HG02981 (cell line): ENCODE measurements around the gene PRDM16.
"Not testable (repeated sequence)": the region's sequence is repeated elsewhere in the genome, so short reads cannot be mapped to it uniquely, and the experiment has no call there.

Experiments
- ATAC-seq: cut with Tn5 transposase; IDR thresholded peaks from one replicate; pipeline ENCODE4 v1.9.1; 2021; ENCODE audit warnings: mild to moderate bottlenecking, moderate library complexity; ENCODE audit not compliant: unreplicated experiment

PRDM16 gene

GRCh38 chr1:3080053-3080955 lies 11.3 kb downstream of the PRDM16 start:
- ATAC-seq: no peak

- no peak for ATAC-seq
These were observed 12.2 kb downstream of the PRDM16 start for GRCh38 chr1:3081171-3081683.

- no peak for ATAC-seq
These were observed 13.0 kb downstream of the PRDM16 start for GRCh38 chr1:3082051-3082450.

GRCh38 chr1:3082571-3083516 lies 13.8 kb downstream of the PRDM16 start:
- ATAC-seq: no peak

- no peak for ATAC-seq
These were observed 15.2 kb downstream of the PRDM16 start for GRCh38 chr1:3084154-3084553.

GRCh38 chr1:3084726-3085125 lies 15.7 kb downstream of the PRDM16 start:
- no peak for ATAC-seq

- no peak for ATAC-seq
These were observed 16.7 kb downstream of the PRDM16 start for GRCh38 chr1:3085721-3086120.

- no peak for ATAC-seq
These were observed 17.4 kb downstream of the PRDM16 start for GRCh38 chr1:3086272-3086974.

- ATAC-seq: no peak
These were observed 18.0 kb downstream of the PRDM16 start for GRCh38 chr1:3087049-3087448.

GRCh38 chr1:3087946-3088668 lies 19.1 kb downstream of the PRDM16 start:
- ATAC-seq: not testable (repeated sequence)

GRCh38 chr1:3089490-3089889 lies 20.5 kb downstream of the PRDM16 start:
- no peak for ATAC-seq

GRCh38 chr1:3091334-3091733 lies 22.3 kb downstream of the PRDM16 start:
- no peak for ATAC-seq

- ATAC-seq: no peak
These were observed 23.5 kb downstream of the PRDM16 start for GRCh38 chr1:3092530-3092929.

GRCh38 chr1:3093898-3094626 lies 25.1 kb downstream of the PRDM16 start:
- no peak for ATAC-seq

- ATAC-seq: no peak
These were observed 26.1 kb downstream of the PRDM16 start for GRCh38 chr1:3094863-3095780.

- ATAC-seq: no peak
These were observed 27.3 kb downstream of the PRDM16 start for GRCh38 chr1:3096345-3096744.

GRCh38 chr1:3097231-3097630 lies 28.2 kb downstream of the PRDM16 start:
- no peak for ATAC-seq

GRCh38 chr1:3097861-3098260 lies 28.9 kb downstream of the PRDM16 start:
- ATAC-seq: no peak
